ENCODE data around the gene TCF4. TPM values are rescaled to one million over a fixed set of nuclear protein-coding genes. Genes with fewer than 3 reads are reported as not detected.
A peak's percentile ranks its signal among the peaks of the same experiment; 100 is the strongest.
"Not testable (repeated sequence)": the region's sequence is repeated elsewhere in the genome, so short reads cannot be mapped to it uniquely, and the experiment has no call there.

The TCF4 gene
- total RNA-seq, 1 donor from 2014 or later, result 205 TPM

DNA sequence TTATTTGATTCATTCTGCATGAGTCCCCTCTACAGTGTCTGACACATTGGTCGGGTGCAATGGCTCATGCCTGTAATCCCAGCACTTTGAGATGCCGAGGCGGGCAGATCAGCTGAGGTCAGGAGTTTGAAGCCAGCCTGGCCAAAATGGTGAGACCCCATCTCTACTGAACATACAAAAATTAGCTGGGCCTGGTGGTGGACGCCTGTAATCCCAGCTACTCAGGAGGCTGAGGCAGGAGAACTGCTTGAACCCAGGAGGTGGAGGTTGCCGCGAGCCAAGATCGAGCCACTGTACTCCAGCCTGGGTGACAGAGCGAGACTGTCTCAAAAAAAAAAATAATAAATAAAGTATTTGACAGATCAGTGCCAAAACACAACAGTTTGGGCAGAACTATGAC, 118.9 kb downstream of the TCF4 start:
- not testable (repeated sequence) for H3K27ac ChIP-seq (ENCODE audit: low read depth, low read length); H3K4me1 ChIP-seq (ENCODE audit: control insufficient read depth in 3 of 3, insufficient read depth in 3 of 3, low read length in 3 of 3); H3K9ac ChIP-seq (ENCODE audit: low read depth in 1 of 3, low read length in 3 of 3); H3K4me3 ChIP-seq (ENCODE audit: low read length in 3 of 3); H3K36me3 ChIP-seq (ENCODE audit: control insufficient read depth in 3 of 3, insufficient read depth in 3 of 3, low read length in 3 of 3); H3K9me3 ChIP-seq (ENCODE audit: control insufficient read depth in 3 of 3, low read length in 3 of 3); H3K27me3 ChIP-seq (ENCODE audit: control insufficient read depth in 3 of 3, insufficient read depth in 3 of 3, low read length in 3 of 3)

DNA sequence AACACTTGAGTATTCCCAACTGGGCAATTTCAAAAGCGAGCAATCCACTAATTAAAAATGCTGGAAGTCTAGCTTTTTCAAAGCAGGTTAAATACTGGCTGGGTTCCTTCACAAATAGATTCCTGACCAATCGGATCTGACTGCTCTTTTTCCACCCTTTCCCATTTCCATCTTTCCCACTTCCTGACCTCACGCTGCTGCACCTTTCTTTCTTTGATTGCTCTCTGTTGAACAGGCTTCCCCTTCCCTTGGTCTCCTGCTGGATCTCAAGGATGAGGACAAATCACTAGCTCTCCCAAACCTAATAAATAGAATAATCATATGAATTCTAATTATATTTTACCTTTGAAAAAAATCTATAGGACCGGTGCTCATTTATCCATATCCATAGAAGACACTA, 121.2 kb downstream of the TCF4 start:
- peaks cover 2 to 15% (median 9%) of the 10 kb centered on the region in 3 donors for H3K4me1 ChIP-seq (ENCODE audit: control insufficient read depth in 3 of 3, insufficient read depth in 3 of 3, low read length in 3 of 3)

DNA sequence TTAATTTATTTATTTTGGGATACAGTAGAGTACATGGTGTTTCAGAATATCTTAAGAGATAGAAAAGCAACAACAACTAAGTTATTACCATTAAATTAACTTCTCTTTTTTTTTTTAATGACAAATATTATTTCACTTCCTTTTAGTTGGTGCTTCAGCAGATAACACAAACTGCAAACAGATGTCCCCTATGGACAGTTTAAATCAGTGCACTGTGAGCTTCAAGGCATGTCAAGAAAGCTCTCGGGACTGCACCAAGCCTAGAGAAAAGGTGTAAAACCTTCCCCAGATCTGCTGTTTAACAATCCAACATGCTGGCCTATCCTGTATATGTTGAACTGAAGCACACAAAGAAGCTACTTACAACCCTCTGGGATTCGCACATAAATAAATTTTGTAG, 122.7 kb downstream of the TCF4 start:
- Histone ChIP-seq H3K4me3 (ENCODE audit: low read length in 3 of 3) (no peak overlapping the region), H3K4me1 (ENCODE audit: control insufficient read depth in 3 of 3, insufficient read depth in 3 of 3, low read length in 3 of 3) (peaks cover 2 to 17% (median 11%) of the 10 kb centered on the region in 3 donors), H3K27ac (ENCODE audit: low read depth, low read length) (no peak overlapping the region), H3K9ac (ENCODE audit: low read depth in 1 of 3, low read length in 3 of 3) (peak overlapping the region in 1 of 3 donors; percentile 12), H3K27me3 (ENCODE audit: control insufficient read depth in 3 of 3, insufficient read depth in 3 of 3, low read length in 3 of 3) (no peaks in the 10 kb centered on the region), H3K36me3 (ENCODE audit: control insufficient read depth in 3 of 3, insufficient read depth in 3 of 3, low read length in 3 of 3) (peaks cover 0 to 2% (median 0%) of the 10 kb centered on the region in 3 donors), H3K9me3 (ENCODE audit: control insufficient read depth in 3 of 3, low read length in 3 of 3) (no peaks in the 10 kb centered on the region)

More for the DNA sequence above, 121.2 kb downstream of the TCF4 start:
- no peaks in the 10 kb centered on the region for H3K36me3 ChIP-seq (ENCODE audit: control insufficient read depth in 3 of 3, insufficient read depth in 3 of 3, low read length in 3 of 3)
- H3K9ac ChIP-seq (ENCODE audit: low read depth in 1 of 3, low read length in 3 of 3), result no peak overlapping the region
- no peaks in the 10 kb centered on the region for H3K27me3 ChIP-seq (ENCODE audit: control insufficient read depth in 3 of 3, insufficient read depth in 3 of 3, low read length in 3 of 3)
- no peak overlapping the region for H3K4me3 ChIP-seq (ENCODE audit: low read length in 3 of 3)
- no peaks in the 10 kb centered on the region for H3K9me3 ChIP-seq (ENCODE audit: control insufficient read depth in 3 of 3, low read length in 3 of 3)
- H3K27ac ChIP-seq (ENCODE audit: low read depth, low read length), result no peak overlapping the region

DNA sequence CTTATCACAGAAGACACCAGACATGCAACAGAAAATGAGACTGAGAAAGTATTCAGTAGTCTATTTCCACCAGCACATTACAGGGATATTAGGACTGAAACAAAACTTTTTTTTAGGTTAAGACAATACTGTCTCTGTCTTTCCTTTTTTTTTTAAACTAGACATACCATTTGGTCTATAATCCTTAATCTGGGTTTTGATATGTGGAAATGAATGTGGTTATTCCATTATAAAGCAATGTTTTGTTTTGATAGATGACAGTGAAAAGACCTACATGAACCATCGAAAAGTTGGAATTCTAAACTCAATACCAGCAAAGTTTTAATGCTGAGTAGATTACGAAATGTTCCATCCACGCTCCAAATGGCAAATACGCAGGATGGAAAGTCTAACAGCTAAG, 123.4 kb downstream of the TCF4 start:
- Histone ChIP-seq H3K36me3 (ENCODE audit: control insufficient read depth in 3 of 3, insufficient read depth in 3 of 3, low read length in 3 of 3) (peaks cover 0 to 4% (median 0%) of the 10 kb centered on the region in 3 donors), H3K9ac (ENCODE audit: low read depth in 1 of 3, low read length in 3 of 3) (no peak overlapping the region), H3K9me3 (ENCODE audit: control insufficient read depth in 3 of 3, low read length in 3 of 3) (no peaks in the 10 kb centered on the region), H3K4me3 (ENCODE audit: low read length in 3 of 3) (no peak overlapping the region), H3K27ac (ENCODE audit: low read depth, low read length) (no peak overlapping the region), H3K4me1 (ENCODE audit: control insufficient read depth in 3 of 3, insufficient read depth in 3 of 3, low read length in 3 of 3) (peaks cover 2 to 17% (median 11%) of the 10 kb centered on the region in 3 donors), H3K27me3 (ENCODE audit: control insufficient read depth in 3 of 3, insufficient read depth in 3 of 3, low read length in 3 of 3) (no peaks in the 10 kb centered on the region)

DNA sequence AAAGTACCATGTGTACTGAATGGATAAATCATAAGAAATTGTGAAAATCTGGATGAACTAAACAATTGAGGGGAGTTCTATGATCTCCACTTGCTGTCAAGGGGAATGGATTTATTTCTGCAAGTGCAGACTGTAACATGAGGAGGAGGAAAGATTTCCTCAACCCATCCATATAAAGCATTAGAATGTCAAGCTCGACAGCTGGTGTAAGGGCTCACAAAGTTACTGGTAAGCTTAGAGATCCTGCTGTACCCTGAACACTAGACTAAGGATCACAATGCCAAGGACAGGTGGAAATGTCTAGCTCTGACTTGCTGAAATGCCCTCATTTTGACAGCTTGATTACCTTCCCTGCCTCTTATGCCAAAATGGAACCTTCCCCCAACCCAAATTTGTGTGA, 125.3 kb downstream of the TCF4 start:
- Histone ChIP-seq H3K9ac (ENCODE audit: low read depth in 1 of 3, low read length in 3 of 3) (no peak overlapping the region), H3K36me3 (ENCODE audit: control insufficient read depth in 3 of 3, insufficient read depth in 3 of 3, low read length in 3 of 3) (peaks cover 0 to 4% (median 0%) of the 10 kb centered on the region in 3 donors), H3K27ac (ENCODE audit: low read depth, low read length) (peak overlapping the region; percentile 3)

DNA sequence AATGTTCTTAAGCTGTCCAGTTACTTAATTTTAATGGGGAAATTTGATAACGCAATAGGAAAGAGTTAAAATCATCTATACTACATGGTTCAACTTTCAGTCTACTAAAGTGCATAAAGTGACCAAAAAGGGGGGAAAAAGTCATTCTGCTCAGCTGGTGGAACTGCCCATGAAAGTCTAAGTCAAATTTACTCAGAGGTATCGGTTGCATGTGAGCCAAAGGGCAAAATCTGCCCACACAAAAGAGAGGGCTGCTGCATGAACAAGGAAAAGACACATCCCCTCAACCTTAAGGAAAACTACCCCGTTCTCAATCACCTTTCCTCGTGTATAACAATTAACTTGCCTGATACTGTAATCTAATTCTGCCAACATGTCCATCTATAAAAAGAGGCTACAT, 126.1 kb downstream of the TCF4 start:
- H3K9me3 ChIP-seq (ENCODE audit: control insufficient read depth in 3 of 3, low read length in 3 of 3), result no peaks in the 10 kb centered on the region
- H3K36me3 ChIP-seq (ENCODE audit: control insufficient read depth in 3 of 3, insufficient read depth in 3 of 3, low read length in 3 of 3), result peaks cover 0 to 4% (median 0%) of the 10 kb centered on the region in 3 donors
- no peak overlapping the region for H3K4me3 ChIP-seq (ENCODE audit: low read length in 3 of 3)
- no peak overlapping the region for H3K27ac ChIP-seq (ENCODE audit: low read depth, low read length)
- no peak overlapping the region for H3K9ac ChIP-seq (ENCODE audit: low read depth in 1 of 3, low read length in 3 of 3)
- no peaks in the 10 kb centered on the region for H3K27me3 ChIP-seq (ENCODE audit: control insufficient read depth in 3 of 3, insufficient read depth in 3 of 3, low read length in 3 of 3)
- peaks cover 2 to 17% (median 11%) of the 10 kb centered on the region in 3 donors for H3K4me1 ChIP-seq (ENCODE audit: control insufficient read depth in 3 of 3, insufficient read depth in 3 of 3, low read length in 3 of 3)

More for the DNA sequence above, 125.3 kb downstream of the TCF4 start:
- Histone ChIP-seq H3K4me1 (ENCODE audit: control insufficient read depth in 3 of 3, insufficient read depth in 3 of 3, low read length in 3 of 3) (peaks cover 2 to 17% (median 11%) of the 10 kb centered on the region in 3 donors), H3K4me3 (ENCODE audit: low read length in 3 of 3) (no peak overlapping the region), H3K27me3 (ENCODE audit: control insufficient read depth in 3 of 3, insufficient read depth in 3 of 3, low read length in 3 of 3) (no peaks in the 10 kb centered on the region), H3K9me3 (ENCODE audit: control insufficient read depth in 3 of 3, low read length in 3 of 3) (no peaks in the 10 kb centered on the region)

DNA sequence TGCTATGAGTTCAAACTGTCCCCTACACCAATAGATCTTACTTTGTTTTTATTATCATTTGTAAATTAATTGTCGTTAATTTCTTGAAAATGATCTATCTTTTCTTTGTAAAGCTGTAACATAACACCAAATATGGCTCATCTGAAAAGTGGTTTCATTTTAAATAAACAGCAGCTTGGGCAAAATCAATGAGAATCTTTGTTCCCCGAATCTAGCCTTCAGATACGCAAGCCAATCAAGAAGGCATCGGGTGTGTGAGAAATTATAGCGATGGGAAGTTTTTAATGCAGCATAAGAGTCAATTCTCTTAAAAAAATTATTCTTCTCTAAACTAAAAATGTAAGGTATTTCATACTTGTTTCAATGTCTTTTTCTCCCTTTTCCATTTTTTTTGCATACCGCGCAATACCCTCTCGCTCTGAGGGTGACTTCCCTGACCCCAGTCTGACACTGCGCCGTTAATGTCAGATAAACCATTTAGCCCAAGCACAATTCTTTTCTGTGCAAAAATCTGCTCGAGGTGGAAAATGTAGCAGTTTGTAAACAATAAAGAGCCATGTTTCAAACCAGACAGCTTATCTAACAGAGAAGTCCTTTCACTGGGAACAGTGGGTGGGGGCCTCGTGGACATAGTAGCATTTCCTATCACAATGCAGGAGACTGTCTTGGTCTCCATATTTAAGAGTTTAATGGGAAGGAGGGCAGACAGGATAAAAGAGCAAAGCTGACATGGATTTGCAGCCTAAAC, 129.4 kb downstream of the TCF4 start:
- Histone ChIP-seq H3K4me3 (ENCODE audit: low read length in 3 of 3) (no peak overlapping the region), H3K27ac (ENCODE audit: low read depth, low read length) (no peak overlapping the region)

DNA sequence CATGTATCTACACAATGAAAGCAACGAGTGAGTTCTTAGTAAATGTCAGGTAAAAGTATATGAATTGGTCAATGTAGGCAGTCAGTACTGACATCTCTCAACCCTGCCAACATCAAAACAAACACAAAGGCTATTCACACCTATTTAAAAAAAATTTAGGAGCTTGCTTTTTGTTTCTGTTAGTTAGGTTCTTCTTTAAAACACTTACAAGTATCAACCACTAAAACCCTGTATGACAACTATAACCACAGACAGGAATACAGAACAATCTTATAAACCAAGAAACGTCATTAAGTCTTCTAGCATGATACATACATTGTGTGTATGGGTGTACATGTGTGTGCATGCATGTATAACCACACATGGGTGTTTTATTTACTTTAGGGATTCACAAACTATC, 131.0 kb downstream of the TCF4 start:
- Histone ChIP-seq H3K36me3 (ENCODE audit: control insufficient read depth in 3 of 3, insufficient read depth in 3 of 3, low read length in 3 of 3) (peaks cover 0 to 4% (median 0%) of the 10 kb centered on the region in 3 donors), H3K4me1 (ENCODE audit: control insufficient read depth in 3 of 3, insufficient read depth in 3 of 3, low read length in 3 of 3) (peaks cover 7 to 19% (median 12%) of the 10 kb centered on the region in 3 donors), H3K27me3 (ENCODE audit: control insufficient read depth in 3 of 3, insufficient read depth in 3 of 3, low read length in 3 of 3) (no peaks in the 10 kb centered on the region), H3K27ac (ENCODE audit: low read depth, low read length) (no peak overlapping the region), H3K9me3 (ENCODE audit: control insufficient read depth in 3 of 3, low read length in 3 of 3) (no peaks in the 10 kb centered on the region), H3K9ac (ENCODE audit: low read depth in 1 of 3, low read length in 3 of 3) (no peak overlapping the region), H3K4me3 (ENCODE audit: low read length in 3 of 3) (no peak overlapping the region)

More for the DNA sequence above, 129.4 kb downstream of the TCF4 start:
- H3K27me3 ChIP-seq (ENCODE audit: control insufficient read depth in 3 of 3, insufficient read depth in 3 of 3, low read length in 3 of 3), result no peaks in the 10 kb centered on the region
- peaks cover 4 to 19% (median 12%) of the 10 kb centered on the region in 3 donors for H3K4me1 ChIP-seq (ENCODE audit: control insufficient read depth in 3 of 3, insufficient read depth in 3 of 3, low read length in 3 of 3)
- no peak overlapping the region for H3K9ac ChIP-seq (ENCODE audit: low read depth in 1 of 3, low read length in 3 of 3)
- peaks cover 0 to 4% (median 0%) of the 10 kb centered on the region in 3 donors for H3K36me3 ChIP-seq (ENCODE audit: control insufficient read depth in 3 of 3, insufficient read depth in 3 of 3, low read length in 3 of 3)
- H3K9me3 ChIP-seq (ENCODE audit: control insufficient read depth in 3 of 3, low read length in 3 of 3), result no peaks in the 10 kb centered on the region

DNA sequence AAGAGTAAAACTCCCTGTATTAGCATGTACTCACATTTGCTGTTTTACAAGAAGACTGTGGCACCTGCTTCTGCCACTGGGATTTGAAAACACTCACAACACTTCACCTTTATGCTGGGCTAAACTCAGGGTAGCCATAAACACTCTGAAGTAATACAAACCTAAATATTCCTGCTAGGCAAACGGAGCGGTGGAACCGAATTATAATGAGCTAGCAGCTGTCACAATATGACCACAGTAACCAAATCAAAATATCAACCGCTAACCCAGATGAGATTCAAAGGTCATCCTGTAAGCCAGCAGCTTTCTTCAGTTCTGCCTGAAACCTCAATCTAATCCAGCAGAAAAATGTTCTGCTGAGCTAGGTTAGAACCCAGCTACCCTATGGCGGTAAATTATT, 132.1 kb downstream of the TCF4 start:
- H3K27ac ChIP-seq (ENCODE audit: low read depth, low read length), result peak overlapping the region; percentile 45

DNA sequence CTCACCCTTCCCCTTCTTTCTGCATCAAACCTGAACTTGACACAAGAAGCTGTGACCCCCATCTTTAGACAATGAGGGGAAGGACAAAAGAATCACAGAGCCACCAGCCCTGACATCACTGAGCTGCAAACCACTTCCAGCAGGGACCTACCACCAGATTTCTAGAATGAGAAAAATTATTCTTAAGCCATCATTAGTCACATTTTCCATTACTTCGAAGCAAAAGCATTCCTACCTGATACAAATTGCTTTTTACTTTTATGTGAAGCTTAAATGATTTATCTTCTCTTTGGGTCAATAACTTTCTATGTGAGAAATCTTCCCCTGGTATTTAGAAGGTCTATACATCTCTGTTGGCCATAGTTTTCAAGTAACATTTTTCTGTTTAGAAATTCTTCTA, 134.8 kb downstream of the TCF4 start:
- no peaks in the 10 kb centered on the region for H3K36me3 ChIP-seq (ENCODE audit: control insufficient read depth in 3 of 3, insufficient read depth in 3 of 3, low read length in 3 of 3)
- H3K27me3 ChIP-seq (ENCODE audit: control insufficient read depth in 3 of 3, insufficient read depth in 3 of 3, low read length in 3 of 3), result no peaks in the 10 kb centered on the region
- H3K9me3 ChIP-seq (ENCODE audit: control insufficient read depth in 3 of 3, low read length in 3 of 3), result no peaks in the 10 kb centered on the region
- H3K27ac ChIP-seq (ENCODE audit: low read depth, low read length), result no peak overlapping the region
- H3K4me3 ChIP-seq (ENCODE audit: low read length in 3 of 3), result no peak overlapping the region
- H3K4me1 ChIP-seq (ENCODE audit: control insufficient read depth in 3 of 3, insufficient read depth in 3 of 3, low read length in 3 of 3), result peaks cover 7 to 28% (median 17%) of the 10 kb centered on the region in 3 donors
- no peak overlapping the region for H3K9ac ChIP-seq (ENCODE audit: low read depth in 1 of 3, low read length in 3 of 3)

More for the DNA sequence above, 132.1 kb downstream of the TCF4 start:
- H3K4me1 ChIP-seq (ENCODE audit: control insufficient read depth in 3 of 3, insufficient read depth in 3 of 3, low read length in 3 of 3), result peaks cover 7 to 17% (median 11%) of the 10 kb centered on the region in 3 donors
- H3K4me3 ChIP-seq (ENCODE audit: low read length in 3 of 3), result peak overlapping the region in 1 of 3 donors; percentile 2
- peaks cover 0 to 4% (median 0%) of the 10 kb centered on the region in 3 donors for H3K36me3 ChIP-seq (ENCODE audit: control insufficient read depth in 3 of 3, insufficient read depth in 3 of 3, low read length in 3 of 3)
- H3K9ac ChIP-seq (ENCODE audit: low read depth in 1 of 3, low read length in 3 of 3), result peak overlapping the region in 2 of 3 donors; percentile 14 to 40
- no peaks in the 10 kb centered on the region for H3K9me3 ChIP-seq (ENCODE audit: control insufficient read depth in 3 of 3, low read length in 3 of 3)
- no peaks in the 10 kb centered on the region for H3K27me3 ChIP-seq (ENCODE audit: control insufficient read depth in 3 of 3, insufficient read depth in 3 of 3, low read length in 3 of 3)
